ENCODE results near the gene MYO18B. TPM values are rescaled to one million over a fixed set of nuclear protein-coding genes. Genes with fewer than 3 reads are reported as not detected.

Gene MYO18B
- total and polyA plus RNA-seq, 2 of the 8 experiments (the other 6 are each of a cell fraction or from before 2014, with no cell fraction given) = 0.62 to 0.78 TPM

GRCh38 chr22:25908212-25908611, 166.2 kb downstream of the MYO18B start:
- Histone ChIP-seq H3K27ac (ENCODE audit: low read depth, low read length) (no peak overlapping the region), H3K18ac (ENCODE audit: extremely low read depth, low read length) (no peak overlapping the region), H3K9ac (replicated peaks in 1 of 4; ENCODE audit: extremely low read depth in 1 of 4, low read depth in 3 of 4, low read length in 3 of 4) (no peak overlapping the region), H3K4ac (replicated peaks; ENCODE audit: insufficient read length, low read depth, low read length) (no peak overlapping the region), H3K23me2 (ENCODE audit: low read depth, low read length) (no peaks in the 10 kb centered on the region), H3K36me3 (ENCODE audit: control insufficient read depth in 2 of 4, insufficient read depth in 4 of 4, low read length in 3 of 4) (no peaks in the 10 kb centered on the region), H2BK12ac (ENCODE audit: low read depth, low read length) (no peak overlapping the region), H2BK120ac (replicated peaks; ENCODE audit: low read depth, low read length) (no peak overlapping the region), H3K4me1 (replicated peaks in 1 of 4; ENCODE audit: control insufficient read depth in 3 of 4, insufficient read depth in 4 of 4, low read length in 3 of 4) (peaks cover 0 to 8% (median 2%) of the 10 kb centered on the region in 4 experiments; a peak in 1 of 7 replicates), H3K56ac (replicated peaks; ENCODE audit: insufficient read length, low read depth, low read length) (no peak overlapping the region), H3K4me2 (ENCODE audit: insufficient read depth in 1 of 2, low read depth in 2 of 2, low read length in 2 of 2) (no peak overlapping the region), H2BK5ac (ENCODE audit: low read depth, low read length) (no peak overlapping the region), H3K9me3 (ENCODE audit: insufficient read depth in 2 of 2, low read depth in 1 of 2, low read length in 1 of 2) (no peaks in the 10 kb centered on the region), H3K14ac (ENCODE audit: insufficient read length) (no peak overlapping the region), H3K79me1 (ENCODE audit: low read depth, low read length) (no peaks in the 10 kb centered on the region), H2BK20ac (ENCODE audit: low read length) (no peak overlapping the region), H3K23ac (ENCODE audit: insufficient read length) (no peak overlapping the region), H4K20me1 (replicated peaks in 1 of 2; ENCODE audit: control insufficient read depth in 1 of 2, insufficient read depth in 2 of 2, low read length in 2 of 2) (no peaks in the 10 kb centered on the region), H2BK15ac (ENCODE audit: low read length) (no peak overlapping the region), H4K8ac (ENCODE audit: extremely low read depth, insufficient read depth, low read length) (no peak overlapping the region; the same call in 1 of the 2 replicates), H3K27me3 (replicated peaks in 1 of 4; ENCODE audit: control insufficient read depth in 3 of 4, extremely low read depth in 1 of 4, insufficient read depth in 3 of 4, low read length in 3 of 4) (peaks cover 0 to 7% (median 0%) of the 10 kb centered on the region in 4 experiments; a peak in 3 of 7 replicates), H4K91ac (replicated peaks; ENCODE audit: insufficient read length, low read length) (no peak overlapping the region), H3K4me3 (ENCODE audit: extremely low read depth in 1 of 4, insufficient read depth in 2 of 4, low read depth in 3 of 4, low read length in 4 of 4) (no peak overlapping the region), H2AK5ac (ENCODE audit: low read depth, low read length) (no peak overlapping the region), H3K79me2 (ENCODE audit: control insufficient read depth in 1 of 2, insufficient read depth in 2 of 2, low read length in 2 of 2) (no peaks in the 10 kb centered on the region), H4K5ac (ENCODE audit: insufficient read length, low read depth, low read length) (no peak overlapping the region), H2AFZ (ENCODE audit: low read length) (no peak overlapping the region)
- WGBS, 2 experiments (ENCODE audit: extremely low coverage in 1 of 2, insufficient coverage in 1 of 2, insufficient read length in 1 of 2, insufficient replicate concordance in 2 of 2, low coverage in 1 of 2, low lambda C conversion rate in 2 of 2, missing lambda C conversion rate in 1 of 2) = 96% methylated on average over 13 of the region's 13 CpGs; no CpG with 5 or more reads in 1 of the 2 experiments
- ChIA-PET CTCF (ENCODE audit: partially characterized antibody) (interaction anchor here (0.6 to 1.5 kb wide), 2 partner anchors 228 to 1066 kb away, joined by 3 read pairs; no protein-coding TSS in a partner anchor), POLR2A (ENCODE audit: partially characterized antibody) (no interaction called here)
- FAIRE-seq = no peak
- DNase-seq (ENCODE audit: low read depth in 1 of 2, low spot score in 2 of 2) = no peak
- TF ChIP-seq HDAC6 (IDR thresholded peaks at IDR 0.05; ENCODE audit: low read depth, low read length) = no peak
- TF ChIP-seq TBP (IDR thresholded peaks at IDR 0.05; ENCODE audit: low read depth, low read length) = no peak
- no peak for TF ChIP-seq SP2 (IDR thresholded peaks at IDR 0.05; ENCODE audit: low read length)
- TF ChIP-seq FOSL1 (IDR thresholded peaks at IDR 0.05; ENCODE audit: insufficient read depth, low read depth, low read length) = no peak
- TF ChIP-seq TCF12 (IDR thresholded peaks at IDR 0.05; ENCODE audit: low read depth, low read length) = no peak
- TF ChIP-seq E2F6 (IDR thresholded peaks at IDR 0.05) = no peak
- no peak for TF ChIP-seq SUZ12 (IDR thresholded peaks at IDR 0.05; ENCODE audit: low read length)
- TF ChIP-seq POU5F1 (IDR thresholded peaks at IDR 0.05; ENCODE audit: low read depth, low read length) = no peak
- no peak for TF ChIP-seq CBX5 (IDR thresholded peaks at IDR 0.05; ENCODE audit: low read depth, low read length)
- no peak for TF ChIP-seq NRF1 (IDR thresholded peaks at IDR 0.05; ENCODE audit: low read depth, low read length)
- no peak for TF ChIP-seq KDM1A (IDR thresholded peaks at IDR 0.05; ENCODE audit: borderline replicate concordance, low read length)
- no peak for TF ChIP-seq MAX (IDR thresholded peaks at IDR 0.05)
- TF ChIP-seq BACH1 (IDR thresholded peaks at IDR 0.05; ENCODE audit: low read length) = no peak
- TF ChIP-seq SIRT6 (IDR thresholded peaks at IDR 0.05; ENCODE audit: low read length) = no peak
- no peak for TF ChIP-seq CHD2 (IDR thresholded peaks at IDR 0.05; ENCODE audit: low read length)
